COLO829 (cell line): Measurements from ENCODE around the gene OR51G1.
"Not testable (repeated sequence)": the region's sequence is repeated elsewhere in the genome, so short reads cannot be mapped to it uniquely, and the experiment has no call there.

ENCODE experiments used
- DNase-seq: peaks from one replicate; pipeline ENCODE4 v3.0.0; 2012; ENCODE audit warnings: low spot score

The OR51G1 gene, protein sequence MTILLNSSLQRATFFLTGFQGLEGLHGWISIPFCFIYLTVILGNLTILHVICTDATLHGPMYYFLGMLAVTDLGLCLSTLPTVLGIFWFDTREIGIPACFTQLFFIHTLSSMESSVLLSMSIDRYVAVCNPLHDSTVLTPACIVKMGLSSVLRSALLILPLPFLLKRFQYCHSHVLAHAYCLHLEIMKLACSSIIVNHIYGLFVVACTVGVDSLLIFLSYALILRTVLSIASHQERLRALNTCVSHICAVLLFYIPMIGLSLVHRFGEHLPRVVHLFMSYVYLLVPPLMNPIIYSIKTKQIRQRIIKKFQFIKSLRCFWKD

DNA sequence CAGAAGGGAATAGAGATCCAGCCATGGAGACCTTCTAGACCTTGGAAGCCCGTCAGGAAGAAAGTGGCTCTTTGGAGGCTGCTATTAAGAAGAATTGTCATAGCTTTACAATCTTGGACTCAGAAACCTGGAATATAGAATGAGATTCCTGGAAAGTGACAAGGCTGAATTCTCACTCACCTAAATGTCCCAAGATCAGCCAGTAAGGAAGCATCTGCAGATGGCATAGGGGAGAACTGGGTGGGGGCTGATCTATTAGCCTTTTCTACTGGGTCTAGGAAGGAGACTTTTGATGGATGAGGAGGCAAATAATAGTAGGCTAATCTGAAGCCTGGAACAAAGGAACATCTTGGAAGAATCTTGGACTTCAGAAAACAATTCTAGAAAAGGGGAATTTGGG is at the start of gene OR51G1:
TSS of gene OR51G1 (minus strand) at position 101 of the 400 bp plus-strand sequence. CDS start at position 101, 0 bp downstream.
- DNase-seq: no peak

DNA sequence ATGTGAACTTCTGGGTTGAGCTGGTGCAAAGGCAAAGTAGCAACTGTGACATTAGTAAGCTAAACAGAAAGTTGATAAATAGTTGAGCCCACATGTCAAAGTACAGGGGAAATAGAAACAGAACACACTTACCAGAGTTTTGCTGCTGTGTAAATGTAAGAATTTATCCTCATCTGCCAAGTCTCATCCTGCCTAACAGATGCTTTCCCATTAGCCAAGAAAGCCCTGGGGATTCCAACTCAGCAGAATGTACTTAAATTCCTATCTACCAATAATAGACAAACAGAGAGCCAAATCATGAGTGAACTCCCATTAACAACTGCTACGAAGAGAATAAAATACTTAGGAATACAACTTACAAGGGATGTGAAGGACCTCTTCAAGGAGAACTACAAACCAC is 38.7 kb upstream of the OR51G1 start:
- DNase-seq: no peak

GRCh38 chr11:4960877-4961276 is 36.7 kb upstream of the OR51G1 start:
- no peak for DNase-seq

DNA sequence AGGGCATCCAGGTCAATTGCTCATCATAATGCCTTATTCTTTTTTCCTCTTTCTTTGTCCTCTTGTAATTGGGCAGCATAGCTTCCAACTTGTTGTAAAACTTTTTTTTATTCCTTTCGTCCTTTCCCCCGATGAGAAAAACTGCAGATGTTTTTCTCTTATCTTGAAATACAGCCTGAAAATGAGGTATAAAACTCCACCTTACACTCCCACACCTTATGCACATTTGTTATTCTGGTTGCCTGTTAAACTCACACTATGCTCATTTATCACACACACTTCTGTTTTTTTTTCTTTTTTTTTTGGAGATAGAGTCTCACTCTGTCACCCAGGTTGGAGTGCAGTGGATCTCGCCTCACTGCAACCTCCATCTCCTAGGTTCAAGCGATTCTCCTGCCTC is 33.3 kb upstream of the OR51G1 start:
- DNase-seq: no peak

DNA sequence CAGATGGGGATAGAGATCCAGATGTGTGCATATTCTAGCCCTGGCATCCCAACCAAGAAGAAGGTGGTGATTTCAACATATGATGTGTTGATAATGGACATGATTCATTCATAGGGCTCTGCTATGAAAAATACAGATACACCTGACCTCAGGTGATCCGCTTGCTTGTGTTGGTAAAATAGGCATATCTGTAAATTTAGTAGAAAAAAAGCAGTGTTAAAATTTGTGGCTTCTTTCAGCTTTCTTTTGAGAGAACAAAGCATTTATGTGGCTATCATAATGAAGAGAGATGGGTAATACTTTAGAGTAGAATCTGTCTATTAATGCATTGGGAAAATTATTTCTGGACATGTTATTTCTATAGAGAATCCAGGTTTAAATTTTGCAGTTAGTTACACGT is 31.5 kb upstream of the OR51G1 start, which contains the start of gene OR51A2:
TSS of gene OR51A2 (minus strand) at position 101 of the 400 bp plus-strand sequence. CDS start at position 101, 0 bp downstream.
- not testable (repeated sequence) for DNase-seq

GRCh38 chr11:4947505-4947904 is 23.4 kb upstream of the OR51G1 start, which contains the start of gene OR51A4:
OR51A4 (minus strand) TSS chr11:4947605; CDS start chr11:4947100, 505 bp downstream.
- no peak for DNase-seq

- DNase-seq: no peak
These were observed 12.6 kb upstream of the OR51G1 start for GRCh38 chr11:4936745-4937144.

DNA sequence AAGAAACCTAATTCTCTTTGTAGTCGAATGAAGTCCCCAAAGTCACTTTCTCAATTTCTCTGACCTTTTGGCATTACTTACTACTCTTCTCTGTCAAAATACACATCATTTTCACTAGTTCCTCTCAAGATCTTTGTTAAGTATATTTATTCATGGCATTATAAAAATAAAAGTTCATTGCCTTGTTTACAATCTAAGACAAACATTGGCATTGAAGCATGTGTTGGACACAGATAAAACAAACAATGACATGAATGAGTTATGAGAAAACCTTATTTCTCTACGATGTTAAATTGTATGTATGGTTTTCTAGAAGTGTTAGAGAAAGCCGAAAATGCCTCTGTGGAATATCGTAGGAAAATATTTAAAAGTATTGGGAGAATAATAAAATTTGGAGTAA is 8.6 kb upstream of the OR51G1 start:
- no peak for DNase-seq

DNA sequence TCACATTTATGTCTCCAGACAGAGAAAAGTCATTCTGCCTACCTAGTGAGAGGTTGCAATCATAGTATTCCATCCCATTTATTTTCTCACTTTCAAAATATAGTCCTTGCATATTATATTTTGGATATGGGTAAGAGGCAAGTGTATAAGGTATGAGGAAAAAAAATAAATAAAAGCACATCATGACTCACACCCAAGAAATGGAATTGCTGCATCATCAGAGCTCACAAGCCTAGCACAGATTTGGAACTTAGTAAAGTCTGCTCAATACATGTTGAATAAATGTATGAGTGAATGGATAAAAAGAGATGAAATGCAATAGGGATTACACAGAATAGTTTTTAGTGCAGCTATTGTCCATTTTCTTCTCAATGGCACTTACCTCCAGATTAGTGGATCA is 2.5 kb upstream of the OR51G1 start:
- no peak for DNase-seq

DNA sequence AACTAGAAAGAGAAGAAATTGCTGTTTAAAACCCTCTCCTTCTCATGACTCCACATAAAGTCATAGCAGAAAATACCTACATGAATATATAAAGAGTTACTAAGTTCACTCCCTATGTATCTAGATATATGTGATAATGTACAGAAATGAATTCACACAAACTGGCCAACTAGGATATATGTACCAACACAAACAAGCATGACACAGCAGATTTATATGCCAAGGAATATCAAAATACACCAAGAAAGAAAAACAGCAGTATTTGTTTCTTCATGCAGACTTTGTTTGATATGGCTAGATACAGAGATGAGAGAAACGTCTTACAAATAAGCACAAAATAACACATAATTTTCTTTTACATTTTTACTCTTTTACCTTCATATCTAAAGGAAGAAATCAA is 1.8 kb downstream of the OR51G1 start:
- DNase-seq: no peak

- no peak for DNase-seq
These were observed 2.3 kb downstream of the OR51G1 start for GRCh38 chr11:4921796-4922195.

DNA sequence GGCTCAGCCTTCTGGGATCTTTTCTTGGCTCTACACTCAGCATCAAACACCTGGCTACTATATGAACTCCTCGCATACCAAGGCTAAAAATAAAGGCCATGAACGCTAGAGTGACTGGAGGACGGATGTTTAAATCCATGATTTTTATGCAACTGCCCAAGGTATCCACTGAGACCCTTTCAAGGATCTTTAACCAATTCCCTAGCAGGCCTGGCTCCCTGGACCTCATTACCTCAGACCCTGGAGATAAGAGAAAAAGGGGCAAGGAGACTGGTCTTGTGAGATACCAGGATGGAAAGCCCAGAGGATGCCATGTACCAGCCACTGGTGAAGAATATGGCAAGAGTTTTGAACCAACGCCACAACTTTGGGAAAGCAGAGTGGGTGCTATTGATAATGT is 4.9 kb downstream of the OR51G1 start, which contains the start of gene OR51G2:
TSS of gene OR51G2 (minus strand) at position 101 of the 400 bp plus-strand sequence. CDS start 3,687 bp downstream, outside the sequence.
- DNase-seq: no peak

DNA sequence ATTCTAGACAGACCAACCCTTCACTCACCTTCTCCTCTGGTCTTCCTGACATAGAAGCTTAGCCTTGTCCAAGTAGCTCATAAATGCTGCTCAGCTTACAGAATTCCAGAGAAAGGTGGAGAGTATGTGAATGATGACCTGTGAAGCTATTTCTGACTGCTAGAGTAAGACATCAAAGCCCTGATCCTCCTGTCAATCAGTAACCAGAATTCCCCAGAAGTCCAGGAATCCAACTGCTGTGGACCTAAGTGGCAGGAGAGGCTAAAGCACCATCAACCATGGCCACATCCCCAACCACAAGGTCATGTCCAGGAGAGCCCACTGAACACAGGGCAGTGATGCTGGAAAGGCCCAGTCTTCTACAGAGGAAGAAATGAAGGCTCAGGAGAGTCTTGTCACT is 7.6 kb downstream of the OR51G1 start:
- DNase-seq: no peak

DNA sequence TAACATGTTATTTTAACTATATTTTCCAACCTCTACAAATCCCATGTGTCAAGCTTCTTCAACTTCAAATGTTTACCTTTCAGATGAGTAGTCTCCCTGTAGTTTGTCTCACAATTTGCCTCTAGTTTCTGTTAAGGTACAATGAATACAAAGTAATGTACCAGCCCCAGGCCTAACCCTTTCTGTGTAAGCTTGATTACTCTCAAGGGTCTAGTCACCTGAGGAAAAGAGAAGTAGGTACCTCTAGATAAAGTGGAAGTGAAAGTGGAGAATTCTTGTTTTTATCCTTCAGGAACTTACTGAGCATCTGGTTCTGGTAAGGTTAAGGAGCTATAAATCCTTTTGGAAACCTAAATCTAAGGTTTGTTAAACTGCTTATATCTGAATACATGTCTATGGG is 20.7 kb downstream of the OR51G1 start, which contains the start of gene OR51A7:
TSS of gene OR51A7 (plus strand) at position 300 of the 400 bp plus-strand sequence. CDS start 3,587 bp downstream, outside the sequence.
- DNase-seq: no peak

GRCh38 chr11:4891996-4892640 is 32.0 kb downstream of the OR51G1 start:
- DNase-seq: peak; percentile 10

DNA sequence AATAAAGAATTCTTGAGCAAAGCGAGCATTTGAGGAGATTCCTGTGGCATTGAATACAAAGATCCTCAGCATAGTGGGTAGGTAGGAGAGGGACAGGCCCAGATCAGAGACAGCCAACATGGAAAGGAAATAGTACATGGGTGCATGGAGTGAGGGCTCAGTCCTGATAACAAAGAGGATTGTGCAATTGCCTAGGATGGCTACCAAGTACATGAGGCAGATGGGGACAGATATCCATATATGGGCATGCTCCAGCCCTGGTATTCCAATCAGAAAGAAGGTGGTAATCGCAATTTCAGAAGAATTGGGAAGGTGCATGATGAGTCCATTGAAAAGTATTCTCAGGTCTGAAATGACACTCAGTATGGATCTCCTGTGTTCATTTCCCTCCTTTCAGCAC is 33.9 kb downstream of the OR51G1 start:
- DNase-seq: no peak

GRCh38 chr11:4887591-4887990 is 36.5 kb downstream of the OR51G1 start:
- no peak for DNase-seq

DNA sequence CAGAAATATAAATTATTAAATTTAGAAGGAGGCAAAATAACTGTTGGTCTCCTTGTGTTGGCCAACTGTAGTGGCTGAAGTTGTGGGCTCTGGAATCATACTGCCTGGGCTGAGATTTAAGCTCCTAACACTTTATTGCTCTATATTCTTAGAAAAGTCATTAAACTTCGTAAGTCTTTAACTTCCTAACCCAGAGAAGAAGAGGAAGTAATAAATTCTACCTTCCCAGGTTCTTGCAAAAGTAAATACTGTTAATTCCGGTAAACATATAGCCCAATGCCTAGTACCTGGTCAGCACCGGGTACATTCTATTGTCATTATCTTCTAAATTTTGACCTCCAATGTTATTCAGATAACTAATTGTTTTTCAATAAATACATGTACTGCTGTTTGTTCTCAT is 38.0 kb downstream of the OR51G1 start:
- no peak for DNase-seq

DNA sequence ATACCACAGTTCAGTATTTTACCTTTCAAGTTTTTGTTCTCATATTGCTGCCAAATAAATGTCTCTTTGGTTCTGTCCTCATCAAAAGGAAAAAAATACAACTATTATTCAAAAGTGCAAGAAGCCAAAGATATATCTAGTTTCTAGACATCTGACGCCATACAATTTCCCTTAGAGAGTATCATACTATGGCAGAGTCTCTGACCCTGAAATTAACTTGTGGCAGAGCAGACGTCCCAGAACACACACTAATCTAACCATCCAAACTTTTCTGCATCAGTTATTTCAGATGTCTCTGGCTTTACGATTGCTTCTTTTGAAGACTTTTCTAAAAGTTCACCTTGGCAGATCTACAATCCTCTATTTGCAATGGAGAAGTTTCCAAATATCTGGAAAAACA is 39.8 kb downstream of the OR51G1 start:
- no peak for DNase-seq

- DNase-seq: no peak
These were observed 41.6 kb downstream of the OR51G1 start for GRCh38 chr11:4882543-4882942.

- DNase-seq: no peak
These were observed 42.2 kb downstream of the OR51G1 start, which contains the start of gene OR51T1 for GRCh38 chr11:4881860-4882500. OR51T1 (plus strand) TSS chr11:4881900; CDS start chr11:4881900, 0 bp downstream.

DNA sequence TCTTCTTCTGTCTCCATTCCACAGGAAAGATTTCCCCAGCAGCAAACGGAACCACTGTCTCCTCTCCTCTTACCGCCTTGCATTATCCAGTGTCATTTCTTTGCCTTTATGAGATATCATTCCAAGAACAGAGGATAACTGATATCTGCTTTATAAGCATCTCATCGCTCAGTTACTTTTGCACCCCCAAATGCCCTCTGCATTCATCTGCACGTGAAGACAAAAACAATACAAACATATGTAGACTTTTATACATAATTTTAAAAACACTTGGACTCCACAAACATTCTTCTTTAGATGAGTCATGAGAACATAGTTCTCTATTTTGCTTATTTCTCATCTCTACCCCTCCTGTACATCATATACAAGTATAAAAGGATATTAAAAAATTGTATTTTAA is 43.0 kb downstream of the OR51G1 start:
- no peak for DNase-seq
